Neural cell (in vitro differentiated cells): ENCODE measurements around the gene ZDHHC7.

Experiments used
- CTCF ChIP-seq: fragments of 450-650 bp; IDR thresholded peaks from 2 replicates; pipeline ENCODE4 v1.5.1; 2014; ENCODE audit warnings: antibody characterized with exemption, mild to moderate bottlenecking, moderate library complexity; ENCODE audit not compliant: poor library complexity, severe bottlenecking
- POLR2AphosphoS5 ChIP-seq: IDR thresholded peaks from 2 replicates; pipeline ENCODE4 v1.6.1; 2012

- TF ChIP-seq CTCF (no peak), POLR2AphosphoS5 (no peak)
Measured at GRCh38 chr16:84942786-84943185, 68.5 kb downstream of the ZDHHC7 start.
